Karpas-422 (cell line): ENCODE results near the gene ARL14EPL. TPM values are rescaled to one million over a fixed set of nuclear protein-coding genes. Genes with fewer than 3 reads are reported as not detected.

Experiments
- total RNA-seq: library from RNA; depleted of rRNA; stranded (reverse); fragments of >200 nt; shearing (Covaris generic); gene quantifications from 2 replicates; pipeline ENCODE4 v1.2.3, GENCODE V29; 2014; ENCODE audit warnings: low replicate concordance; rRNA removed

Gene ARL14EPL
- total RNA-seq, 1 experiment from 2014 or later, result not detected

Other genes with a start within 250 kb of the ARL14EPL start
- gene CDO1, start 215.8 kb upstream of the ARL14EPL start, total RNA-seq, result not detected in 2 replicates
- gene ATG12, start 190.9 kb upstream of the ARL14EPL start, total RNA-seq, result 34.2 and 59.3 TPM in 2 replicates
- gene AP3S1, start 190.5 kb upstream of the ARL14EPL start, total RNA-seq, result 137 and 188 TPM in 2 replicates
- gene LVRN, start 70.0 kb upstream of the ARL14EPL start, total RNA-seq, result 0.11 and 0.22 TPM in 2 replicates
- 30.2 and 80.6 TPM in 2 replicates for gene COMMD10, start 52.6 kb downstream of the ARL14EPL start, total RNA-seq